HEK293T (cell line): ENCODE data around the gene ABHD12B.

Source experiments
- CTCF ChIA-PET: fragments of 350-600 bp; formaldehyde crosslinking; extraction: SDS; loops from one replicate; lab custom pipeline; 2021; ENCODE audit warnings: antibody characterized with exemption, inconsistent platforms; lab: Yijun Ruan, JAX
- POLR2A ChIA-PET: fragments of 350-600 bp; formaldehyde crosslinking; extraction: SDS; loops from one replicate; lab custom pipeline; 2020; ENCODE audit warnings: antibody characterized with exemption, inconsistent platforms; lab: Yijun Ruan, JAX
- DNase-seq: peaks from one replicate; pipeline ENCODE4 v3.0.0; 2012; ENCODE audit warnings: mixed read lengths; ENCODE audit errors: extremely low spot score
- ARNT ChIP-seq: fragments of 450-650 bp; IDR thresholded peaks from 2 replicates; pipeline ENCODE4 v1.6.1; 2017; ENCODE audit warnings: mild to moderate bottlenecking
- BHLHE40 ChIP-seq: fragments of 450-650 bp; IDR thresholded peaks from 2 replicates; pipeline ENCODE4 v1.6.1; 2016; ENCODE audit warnings: mild to moderate bottlenecking, moderate library complexity, borderline replicate concordance
- CTBP1 ChIP-seq: fragments of 450-650 bp; IDR thresholded peaks from 2 replicates; pipeline ENCODE4 v1.6.1; 2016; ENCODE audit warnings: borderline replicate concordance
- ELF4 ChIP-seq: fragments of 450-650 bp; IDR thresholded peaks from 2 replicates; pipeline ENCODE4 v1.6.1; 2017; ENCODE audit warnings: antibody characterized with exemption
- FOXA1 ChIP-seq: fragments of 450-650 bp; IDR thresholded peaks from 2 replicates; pipeline ENCODE4 v1.6.1; 2016; ENCODE audit warnings: mild to moderate bottlenecking
- FOXK2 ChIP-seq: fragments of 450-650 bp; IDR thresholded peaks from 2 replicates; pipeline ENCODE4 v1.6.1; 2016; ENCODE audit warnings: mild to moderate bottlenecking
- FOXM1 ChIP-seq: fragments of 450-650 bp; IDR thresholded peaks from 2 replicates; pipeline ENCODE4 v1.6.1; 2017; ENCODE audit warnings: mild to moderate bottlenecking, borderline replicate concordance
- HDGF ChIP-seq: fragments of 450-650 bp; IDR thresholded peaks from 2 replicates; pipeline ENCODE4 v1.6.1; 2017; ENCODE audit warnings: antibody characterized with exemption, borderline replicate concordance
- L3MBTL2 ChIP-seq: fragments of 450-650 bp; conservative IDR thresholded peaks from 2 replicates; pipeline ENCODE4 v1.6.1; 2016; ENCODE audit warnings: mild to moderate bottlenecking
- LEF1 ChIP-seq: fragments of 450-650 bp; IDR thresholded peaks from 2 replicates; pipeline ENCODE4 v1.6.1; 2017; ENCODE audit warnings: mild to moderate bottlenecking, borderline replicate concordance
- NFRKB ChIP-seq: fragments of 450-650 bp; IDR thresholded peaks from 2 replicates; pipeline ENCODE4 v1.6.1; 2016; ENCODE audit warnings: mild to moderate bottlenecking, moderate library complexity
- SP1 ChIP-seq: fragments of 450-650 bp; IDR thresholded peaks from 2 replicates; pipeline ENCODE4 v1.6.1; 2017
- SUZ12 ChIP-seq: fragments of 450-650 bp; IDR thresholded peaks from 2 replicates; pipeline ENCODE4 v1.6.1; 2016; ENCODE audit warnings: mild to moderate bottlenecking
- TARDBP ChIP-seq: fragments of 450-650 bp; IDR thresholded peaks from 2 replicates; pipeline ENCODE4 v1.6.1; 2016
- ZNF384 ChIP-seq: fragments of 450-650 bp; IDR thresholded peaks from 2 replicates; pipeline ENCODE4 v1.6.1; 2016
- TF ChIP-seq, protein P1 (sequence below): fragments of 450-650 bp; IDR thresholded peaks from 2 replicates; pipeline ENCODE4 v1.6.1; 2016

The ABHD12B gene

GRCh38 chr14:50920482-50921230 lies 48.8 kb downstream of the ABHD12B start:
- DNase-seq, result no peak
- POLR2A ChIA-PET, result no interaction called here
- TF ChIP-seq TARDBP, result no peak
- TF ChIP-seq HDGF, result no peak
- TF ChIP-seq CTBP1, result no peak
- TF ChIP-seq, protein P1, sequence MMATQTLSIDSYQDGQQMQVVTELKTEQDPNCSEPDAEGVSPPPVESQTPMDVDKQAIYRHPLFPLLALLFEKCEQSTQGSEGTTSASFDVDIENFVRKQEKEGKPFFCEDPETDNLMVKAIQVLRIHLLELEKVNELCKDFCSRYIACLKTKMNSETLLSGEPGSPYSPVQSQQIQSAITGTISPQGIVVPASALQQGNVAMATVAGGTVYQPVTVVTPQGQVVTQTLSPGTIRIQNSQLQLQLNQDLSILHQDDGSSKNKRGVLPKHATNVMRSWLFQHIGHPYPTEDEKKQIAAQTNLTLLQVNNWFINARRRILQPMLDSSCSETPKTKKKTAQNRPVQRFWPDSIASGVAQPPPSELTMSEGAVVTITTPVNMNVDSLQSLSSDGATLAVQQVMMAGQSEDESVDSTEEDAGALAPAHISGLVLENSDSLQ, result no peak
- TF ChIP-seq SP1, result no peak
- no peak for TF ChIP-seq L3MBTL2
- TF ChIP-seq FOXK2, result no peak
- no peak for TF ChIP-seq NFRKB
- TF ChIP-seq ARNT, result no peak
- no peak for TF ChIP-seq ZNF384
- TF ChIP-seq FOXM1, result no peak
- no peak for TF ChIP-seq SUZ12

DNA sequence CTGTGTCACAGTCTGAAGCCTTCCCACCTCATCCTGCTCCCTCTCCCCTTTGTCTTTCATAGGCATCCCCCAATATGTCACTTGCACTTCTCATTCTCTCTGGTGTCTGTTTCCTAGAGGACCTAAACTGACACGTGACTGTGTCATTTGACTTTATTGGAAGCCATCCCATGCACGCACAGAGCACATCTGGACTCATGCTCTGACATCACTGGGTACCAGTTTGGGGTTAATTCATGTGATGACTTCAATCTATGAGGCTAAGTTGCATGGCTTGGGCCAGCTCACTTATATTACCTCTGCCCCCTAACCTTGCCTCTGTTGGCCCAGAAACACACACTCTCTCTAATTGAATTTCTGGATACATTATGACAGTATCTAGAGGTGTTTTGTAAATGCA lies 51.0 kb downstream of the ABHD12B start:
- no peak for TF ChIP-seq BHLHE40
- TF ChIP-seq ARNT, result no peak
- TF ChIP-seq CTBP1, result no peak
- TF ChIP-seq HDGF, result no peak
- no peak for TF ChIP-seq ZNF384
- TF ChIP-seq LEF1, result no peak
- no peak for TF ChIP-seq SUZ12
- TF ChIP-seq FOXK2, result no peak
- no peak for TF ChIP-seq ELF4
- POLR2A ChIA-PET, result interaction anchor here (1.1 to 1.6 kb wide), 2 partner anchors 21 to 22 kb away, joined by 3 to 4 read pairs; partner anchors contain the start of gene PYGL
- no peak for DNase-seq
- CTCF ChIA-PET, result no interaction called here

More at GRCh38 chr14:50920482-50921230, 48.8 kb downstream of the ABHD12B start:
- CTCF ChIA-PET, result interaction anchor here (0.5 kb wide), 1 partner anchor 1877 kb away, joined by 4 read pairs; no protein-coding TSS in a partner anchor

GRCh38 chr14:50924236-50924635 lies 52.4 kb downstream of the ABHD12B start:
- TF ChIP-seq FOXM1, result no peak
- TF ChIP-seq SP1, result no peak
- TF ChIP-seq TARDBP, result no peak
- TF ChIP-seq L3MBTL2, result no peak
- no peak for TF ChIP-seq ZNF384
- no peak for TF ChIP-seq FOXK2
- no peak for TF ChIP-seq FOXA1
- TF ChIP-seq, protein P1, result no peak
- no peak for TF ChIP-seq SUZ12
- DNase-seq, result no peak
- ChIA-PET POLR2A (interaction anchor here (1.6 kb wide), 1 partner anchor 19 kb away, joined by 4 read pairs; no protein-coding TSS in a partner anchor), CTCF (no interaction called here)

- no peak for DNase-seq
- POLR2A ChIA-PET, result interaction anchor here (1.9 kb wide), 1 partner anchor 19 kb away, joined by 9 read pairs; the partner anchor contains the start of gene PYGL
- CTCF ChIA-PET, result no interaction called here
- TF ChIP-seq FOXM1 (no peak), TARDBP (no peak), FOXK2 (no peak), CTBP1 (no peak), LEF1 (no peak), SP1 (no peak), ELF4 (no peak), ARNT (no peak), BHLHE40 (no peak)
- TF ChIP-seq, protein P1, result no peak
Measured at GRCh38 chr14:50924843-50925242, 53.0 kb downstream of the ABHD12B start.

GRCh38 chr14:50926851-50927386 lies 55.1 kb downstream of the ABHD12B start:
- TF ChIP-seq ARNT, result no peak
- no peak for TF ChIP-seq SP1
- no peak for TF ChIP-seq ELF4
- no peak for TF ChIP-seq ZNF384
- TF ChIP-seq NFRKB, result no peak
- TF ChIP-seq LEF1, result no peak
- no peak for TF ChIP-seq SUZ12
- TF ChIP-seq FOXK2, result no peak
- no peak for TF ChIP-seq CTBP1
- no peak for TF ChIP-seq FOXA1
- no peak for TF ChIP-seq L3MBTL2
- TF ChIP-seq TARDBP, result no peak
- TF ChIP-seq BHLHE40, result no peak
- no peak for TF ChIP-seq FOXM1
- TF ChIP-seq, protein P1, result no peak
- TF ChIP-seq HDGF, result no peak
- ChIA-PET CTCF (no interaction called here), POLR2A (interaction anchor here (1.9 kb wide), 1 partner anchor 17 kb away, joined by 9 read pairs; the partner anchor contains the start of gene PYGL)
- no peak for DNase-seq
